ENCODE results near the gene NR2C1.
"Not testable (repeated sequence)": the region's sequence is repeated elsewhere in the genome, so short reads cannot be mapped to it uniquely, and the experiment has no call there.

The NR2C1 gene

GRCh38 chr12:95114766-95115405, 41.5 kb upstream of the NR2C1 start:
- H3K4me3 ChIP-seq (ENCODE audit: low read length), result no peak overlapping the region
- DNase-seq (ENCODE audit: low read depth), result peak; percentile 9
- TF ChIP-seq CTCF (conservative IDR thresholded peaks at IDR 0.05; ENCODE audit: low read length), result no peak

- TF ChIP-seq CTCF (conservative IDR thresholded peaks at IDR 0.05; ENCODE audit: low read length), result no peak
- no peak for DNase-seq (ENCODE audit: low read depth)
- H3K4me3 ChIP-seq (ENCODE audit: low read length), result no peak overlapping the region
Observed at GRCh38 chr12:95107362-95107761, 33.9 kb upstream of the NR2C1 start.

GRCh38 chr12:95105540-95105939, 32.1 kb upstream of the NR2C1 start:
- no peak overlapping the region for H3K4me3 ChIP-seq (ENCODE audit: low read length)
- TF ChIP-seq CTCF (conservative IDR thresholded peaks at IDR 0.05; ENCODE audit: low read length), result no peak
- DNase-seq (ENCODE audit: low read depth), result no peak

- no peak for DNase-seq (ENCODE audit: low read depth)
- no peak for TF ChIP-seq CTCF (conservative IDR thresholded peaks at IDR 0.05; ENCODE audit: low read length)
- no peak overlapping the region for H3K4me3 ChIP-seq (ENCODE audit: low read length)
Observed at GRCh38 chr12:95104919-95105452, 31.6 kb upstream of the NR2C1 start.

GRCh38 chr12:95102916-95103671, 29.7 kb upstream of the NR2C1 start:
- TF ChIP-seq CTCF (conservative IDR thresholded peaks at IDR 0.05; ENCODE audit: low read length), result no peak
- peak; percentile 59 for DNase-seq (ENCODE audit: low read depth)
- H3K4me3 ChIP-seq (ENCODE audit: low read length), result no peak overlapping the region

- not testable (repeated sequence) for DNase-seq (ENCODE audit: low read depth); H3K4me3 ChIP-seq (ENCODE audit: low read length)
Observed at GRCh38 chr12:95101957-95102356, 28.5 kb upstream of the NR2C1 start.

- no peak for TF ChIP-seq CTCF (conservative IDR thresholded peaks at IDR 0.05; ENCODE audit: low read length)
- no peak for DNase-seq (ENCODE audit: low read depth)
- H3K4me3 ChIP-seq (ENCODE audit: low read length), result no peak overlapping the region
Observed at GRCh38 chr12:95100264-95101190, 27.1 kb upstream of the NR2C1 start.
